Hepatocyte (in vitro differentiated cells): Measurements from ENCODE around the gene CACNA1C.

Experiments used
- EZH2phosphoT487 ChIP-seq: fragments of 200-600 bp; sonication (generic); IDR thresholded peaks from one replicate; pipeline ENCODE4 v1.6.1; 2018; ENCODE audit warnings: antibody characterized with exemption, mild to moderate bottlenecking, low read depth, moderate library complexity; ENCODE audit not compliant: unreplicated experiment, severe bottlenecking
- TF ChIP-seq, protein P1 (sequence below): fragments of 200-600 bp; sonication (generic); IDR thresholded peaks from 2 replicates; pipeline ENCODE4 v1.5.1; 2016; ENCODE audit warnings: antibody characterized with exemption, mild to moderate bottlenecking; ENCODE audit not compliant: poor library complexity

DNA sequence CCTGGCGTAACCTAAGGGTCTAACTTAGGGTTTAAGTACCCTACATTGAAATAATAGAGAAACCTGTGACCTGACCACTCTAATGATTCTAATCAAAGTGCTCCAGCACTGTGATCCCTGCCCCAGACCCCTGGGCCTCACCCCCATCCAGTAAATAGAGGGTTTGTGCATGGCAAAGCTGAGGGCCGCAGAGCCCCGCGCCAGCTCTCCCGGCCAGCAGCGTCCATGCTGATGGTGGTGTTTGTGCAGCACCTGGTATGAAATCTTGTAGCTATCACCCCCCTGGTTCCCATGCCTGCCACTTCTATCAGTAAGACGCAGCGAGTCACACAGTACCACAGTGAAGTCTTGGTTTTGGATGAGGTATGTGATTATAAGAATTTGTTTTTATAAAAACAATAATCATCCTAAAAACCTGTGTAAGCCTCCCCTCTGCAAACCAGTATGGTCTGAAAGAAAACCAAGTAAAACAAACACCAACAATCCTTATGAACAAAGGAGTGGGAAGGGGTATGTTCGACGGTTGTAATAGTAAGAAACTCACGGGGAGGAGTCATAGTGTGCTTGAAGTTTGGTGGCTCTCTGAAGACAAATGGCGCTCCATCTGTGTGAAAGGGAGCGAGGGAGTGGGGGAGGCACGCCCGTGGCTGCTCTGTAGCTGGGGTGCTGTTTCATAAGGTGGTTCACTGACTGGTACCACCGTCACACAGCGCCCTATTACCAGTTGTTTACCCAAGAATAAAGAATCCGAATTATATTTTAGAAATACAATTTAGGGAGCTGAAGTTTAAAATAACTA lies 156.2 kb downstream of the CACNA1C start:
- TF ChIP-seq, protein P1, sequence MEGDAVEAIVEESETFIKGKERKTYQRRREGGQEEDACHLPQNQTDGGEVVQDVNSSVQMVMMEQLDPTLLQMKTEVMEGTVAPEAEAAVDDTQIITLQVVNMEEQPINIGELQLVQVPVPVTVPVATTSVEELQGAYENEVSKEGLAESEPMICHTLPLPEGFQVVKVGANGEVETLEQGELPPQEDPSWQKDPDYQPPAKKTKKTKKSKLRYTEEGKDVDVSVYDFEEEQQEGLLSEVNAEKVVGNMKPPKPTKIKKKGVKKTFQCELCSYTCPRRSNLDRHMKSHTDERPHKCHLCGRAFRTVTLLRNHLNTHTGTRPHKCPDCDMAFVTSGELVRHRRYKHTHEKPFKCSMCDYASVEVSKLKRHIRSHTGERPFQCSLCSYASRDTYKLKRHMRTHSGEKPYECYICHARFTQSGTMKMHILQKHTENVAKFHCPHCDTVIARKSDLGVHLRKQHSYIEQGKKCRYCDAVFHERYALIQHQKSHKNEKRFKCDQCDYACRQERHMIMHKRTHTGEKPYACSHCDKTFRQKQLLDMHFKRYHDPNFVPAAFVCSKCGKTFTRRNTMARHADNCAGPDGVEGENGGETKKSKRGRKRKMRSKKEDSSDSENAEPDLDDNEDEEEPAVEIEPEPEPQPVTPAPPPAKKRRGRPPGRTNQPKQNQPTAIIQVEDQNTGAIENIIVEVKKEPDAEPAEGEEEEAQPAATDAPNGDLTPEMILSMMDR, result no peak
- TF ChIP-seq EZH2phosphoT487, result no peak
